H9 (cell line): ENCODE data around the gene FABP7. TPM values are rescaled to one million over a fixed set of nuclear protein-coding genes. Genes with fewer than 3 reads are reported as not detected.

ENCODE experiments used
- DNase-seq: peaks from one replicate; pipeline ENCODE4 v3.0.0-alpha.2; 2017
- H2AFZ ChIP-seq: one replicate; pipeline ENCODE4 v1.6.1; 2013; ENCODE audit warnings: mild to moderate bottlenecking, low read length, control low read depth, moderate library complexity
- H2AK5ac ChIP-seq: 2 replicates; pipeline ENCODE4 v1.6.1; 2013; ENCODE audit warnings: low read length, control low read depth, mixed read lengths; ENCODE audit not compliant: insufficient read length
- H2BK120ac ChIP-seq: one replicate; pipeline ENCODE4 v1.6.1; 2013; ENCODE audit warnings: low read depth, mild to moderate bottlenecking, low read length, control low read depth, inconsistent platforms; ENCODE audit not compliant: poor library complexity, severe bottlenecking
- H2BK12ac ChIP-seq: 2 replicates; pipeline ENCODE4 v1.6.1; 2013; ENCODE audit warnings: low read length, control low read depth, mixed read lengths, low read depth; ENCODE audit not compliant: insufficient read length
- H2BK15ac ChIP-seq: 2 replicates; pipeline ENCODE4 v1.6.1; 2013; ENCODE audit warnings: low read depth, low read length, control low read depth
- H2BK20ac ChIP-seq: one replicate; pipeline ENCODE4 v1.6.1; 2013; ENCODE audit warnings: low read depth, mild to moderate bottlenecking, low read length, control low read depth, inconsistent platforms; ENCODE audit not compliant: poor library complexity, severe bottlenecking
- H2BK5ac ChIP-seq: 2 replicates; pipeline ENCODE4 v1.6.1; 2013; ENCODE audit warnings: low read length, control low read depth, mixed read lengths; ENCODE audit not compliant: insufficient read length
- H3K14ac ChIP-seq: 2 replicates; pipeline ENCODE4 v1.6.1; 2013; ENCODE audit warnings: low read length, control low read depth; ENCODE audit not compliant: insufficient read depth
- H3K18ac ChIP-seq: 2 replicates; pipeline ENCODE4 v1.6.1; 2013; ENCODE audit warnings: low read depth, mild to moderate bottlenecking, mixed read lengths, low read length, control low read depth; ENCODE audit not compliant: insufficient read length
- H3K23ac ChIP-seq: 2 replicates; pipeline ENCODE4 v1.6.1; 2013; ENCODE audit warnings: low read length, control low read depth, mixed read lengths, low read depth; ENCODE audit not compliant: insufficient read length
- H3K23me2 ChIP-seq: 2 replicates; pipeline ENCODE4 v1.6.1; 2013; ENCODE audit warnings: low read depth, mild to moderate bottlenecking, mixed read lengths, low read length, control low read depth; ENCODE audit not compliant: insufficient read length, poor library complexity, severe bottlenecking
- H3K27ac ChIP-seq: 2 replicates; pipeline ENCODE4 v1.5.1; 2013; ENCODE audit warnings: low read length, control low read depth, mixed read lengths, low read depth; ENCODE audit not compliant: insufficient read length
- H3K27me3 ChIP-seq: 2 replicates; pipeline ENCODE4 v1.6.1; 2013; ENCODE audit warnings: low read length, control low read depth, inconsistent platforms; ENCODE audit not compliant: insufficient read depth
- H3K4ac ChIP-seq: 2 replicates; pipeline ENCODE4 v1.6.1; 2013; ENCODE audit warnings: low read depth, mild to moderate bottlenecking, control low read depth, inconsistent platforms, low read length, moderate library complexity
- H3K4me1 ChIP-seq: 2 replicates; pipeline ENCODE4 v1.6.1; 2013; ENCODE audit warnings: low read length, control low read depth, inconsistent platforms; ENCODE audit not compliant: insufficient read depth
- H3K4me2 ChIP-seq: 2 replicates; pipeline ENCODE4 v1.6.1; 2013; ENCODE audit warnings: low read length, control low read depth, mixed read lengths; ENCODE audit not compliant: insufficient read length, insufficient read depth
- H3K56ac ChIP-seq: 2 replicates; pipeline ENCODE4 v1.6.1; 2013; ENCODE audit warnings: low read depth, mild to moderate bottlenecking, mixed read lengths, low read length, control low read depth; ENCODE audit not compliant: insufficient read length
- H3K79me1 ChIP-seq: 2 replicates; pipeline ENCODE4 v1.6.1; 2013; ENCODE audit warnings: low read depth, mild to moderate bottlenecking, moderate library complexity, low read length, control low read depth, inconsistent platforms; ENCODE audit not compliant: insufficient read depth, poor library complexity, severe bottlenecking
- H3K79me2 ChIP-seq: 2 replicates; pipeline ENCODE4 v1.6.1; 2013; ENCODE audit warnings: low read length, control low read depth, inconsistent platforms; ENCODE audit not compliant: insufficient read depth
- H3K9ac ChIP-seq: 2 replicates; pipeline ENCODE4 v1.6.1; 2013; ENCODE audit warnings: low read length, control low read depth, mixed read lengths; ENCODE audit not compliant: insufficient read length; ENCODE audit errors: extremely low read depth
- H3K9me3 ChIP-seq: one replicate; pipeline ENCODE4 v1.6.1; 2013; ENCODE audit warnings: low read depth, low read length, inconsistent platforms; ENCODE audit not compliant: control insufficient read depth
- H3T11ph ChIP-seq: one replicate; pipeline ENCODE4 v1.6.1; 2013; ENCODE audit warnings: mild to moderate bottlenecking, low read length, control low read depth, inconsistent platforms
- H4K20me1 ChIP-seq: one replicate; pipeline ENCODE4 v1.6.1; 2013; ENCODE audit not compliant: control insufficient read depth, insufficient read length, insufficient read depth
- H4K5ac ChIP-seq: 2 replicates; pipeline ENCODE4 v1.6.1; 2013; ENCODE audit warnings: low read depth, mild to moderate bottlenecking, mixed read lengths, low read length, control low read depth; ENCODE audit not compliant: insufficient read length
- H4K8ac ChIP-seq: replicated peaks from 2 replicates; pipeline ENCODE4 v1.6.1; 2013; ENCODE audit warnings: low read length, control low read depth, mixed read lengths, low read depth; ENCODE audit not compliant: insufficient read length
- H4K91ac ChIP-seq: 2 replicates; pipeline ENCODE4 v1.6.1; 2013; ENCODE audit warnings: low read depth, mild to moderate bottlenecking, moderate library complexity, mixed read lengths, low read length, control low read depth; ENCODE audit not compliant: insufficient read length
- H3K27ac Mint-ChIP-seq, 3 experiments: 2 replicates in 2 of 3; 3 replicates in 1 of 3; pipeline ENCODE4 v1.8.0; 2020 to 2021; ENCODE audit warnings: mixed read lengths in 3 of 3, mild to moderate bottlenecking in 1 of 3, moderate library complexity in 1 of 3
- H3K27me3 Mint-ChIP-seq: 2 replicates; pipeline ENCODE4 v1.8.0; 2021; ENCODE audit warnings: low read depth, mild to moderate bottlenecking, moderate library complexity, mixed read lengths
- H3K36me3 Mint-ChIP-seq, 3 experiments: 2 replicates in 2 of 3; 3 replicates in 1 of 3; pipeline ENCODE4 v1.8.0; 2020 to 2021; ENCODE audit warnings: low read depth in 3 of 3, mixed read lengths in 3 of 3; ENCODE audit not compliant: insufficient read depth in 1 of 3
- H3K4me1 Mint-ChIP-seq, 2 experiments: 2 replicates each; pipeline ENCODE4 v1.8.0; 2020; ENCODE audit warnings: mixed read lengths in 2 of 2
- H3K4me3 Mint-ChIP-seq, 2 experiments: 2 replicates in 1 of 2; 3 replicates in 1 of 2; pipeline ENCODE4 v1.8.0; 2020 to 2021; ENCODE audit warnings: mild to moderate bottlenecking in 2 of 2, mixed read lengths in 2 of 2, moderate library complexity in 1 of 2
- H3K9me3 Mint-ChIP-seq, 2 experiments: 2 replicates in 1 of 2; 3 replicates in 1 of 2; pipeline ENCODE4 v1.8.0; 2020; ENCODE audit warnings: mild to moderate bottlenecking in 2 of 2, mixed read lengths in 2 of 2, moderate library complexity in 1 of 2
- CTCF ChIP-seq: fragments of 200-600 bp; sonication (generic); conservative IDR thresholded peaks from 3 replicates; pipeline ENCODE4 v1.8.0; 2021; ENCODE audit warnings: antibody characterized with exemption, mild to moderate bottlenecking
- WGBS: extraction: QIAGEN DNeasy Blood & Tissue Kit; methylation state at CpG from one replicate; pipeline ENCODE4 v1.1.7; 2013; ENCODE audit warnings: missing lambda C conversion rate, low lambda C conversion rate, mixed read lengths; ENCODE audit not compliant: insufficient read length; ENCODE audit errors: extremely low coverage; 5-methylcytosine and 5-hydroxymethylcytosine counted together
- total RNA-seq: library from RNA; stranded (reverse); gene quantifications from 2 replicates; pipeline ENCODE4 v1.2.1, GENCODE V29; 2021

Gene FABP7
- total RNA-seq, 1 experiment from 2014 or later = 3.9 TPM

GRCh38 chr6:122781716-122782115 is 2.2 kb downstream of the FABP7 start:
- H3K23ac ChIP-seq = no peak overlapping the region
- no peaks in the 10 kb centered on the region for H3K36me3 Mint-ChIP-seq
- H3T11ph ChIP-seq = no peak overlapping the region
- H3K9ac ChIP-seq = no peak overlapping the region
- no peaks in the 10 kb centered on the region for H3K27me3 ChIP-seq
- no peak overlapping the region for H2BK120ac ChIP-seq
- peaks cover 3% of the 10 kb centered on the region; the same call in 1 of the 2 replicates for H3K4me1 ChIP-seq
- no peak overlapping the region for H4K8ac ChIP-seq
- H3K14ac ChIP-seq = no peak overlapping the region
- H2BK12ac ChIP-seq = no peak overlapping the region
- no peaks in the 10 kb centered on the region for H3K79me2 ChIP-seq
- H4K91ac ChIP-seq = no peak overlapping the region
- no CpG with 5 or more reads among the region's 7 CpGs for WGBS
- no peak for TF ChIP-seq CTCF
- no peaks in the 10 kb centered on the region for H3K23me2 ChIP-seq
- H3K4me3 Mint-ChIP-seq = no peak overlapping the region
- peaks cover 4% of the 10 kb centered on the region for H3K27me3 Mint-ChIP-seq
- no peak overlapping the region for H3K18ac ChIP-seq
- no peak overlapping the region for H3K27ac Mint-ChIP-seq
- H3K56ac ChIP-seq = no peak overlapping the region
- H3K4me2 ChIP-seq = no peak overlapping the region
- H4K20me1 ChIP-seq = no peaks in the 10 kb centered on the region
- no peak overlapping the region for H2AK5ac ChIP-seq
- H3K27ac ChIP-seq = no peak overlapping the region
- no peak overlapping the region for H2BK5ac ChIP-seq
- no peak overlapping the region for H4K5ac ChIP-seq
- H2BK15ac ChIP-seq = no peak overlapping the region
- no peak overlapping the region for H2AFZ ChIP-seq
- no peak overlapping the region for H3K4ac ChIP-seq
- H2BK20ac ChIP-seq = peak overlapping the region; percentile 6
- no peaks in the 10 kb centered on the region for H3K79me1 ChIP-seq
- peaks cover 33 to 45% of the 10 kb centered on the region in 2 experiments for H3K4me1 Mint-ChIP-seq
- no peaks in the 10 kb centered on the region for H3K9me3 ChIP-seq
- H3K9me3 Mint-ChIP-seq = no peaks in the 10 kb centered on the region
- no peak for DNase-seq
